ENCODE results near the gene ARHGAP32.

DNA sequence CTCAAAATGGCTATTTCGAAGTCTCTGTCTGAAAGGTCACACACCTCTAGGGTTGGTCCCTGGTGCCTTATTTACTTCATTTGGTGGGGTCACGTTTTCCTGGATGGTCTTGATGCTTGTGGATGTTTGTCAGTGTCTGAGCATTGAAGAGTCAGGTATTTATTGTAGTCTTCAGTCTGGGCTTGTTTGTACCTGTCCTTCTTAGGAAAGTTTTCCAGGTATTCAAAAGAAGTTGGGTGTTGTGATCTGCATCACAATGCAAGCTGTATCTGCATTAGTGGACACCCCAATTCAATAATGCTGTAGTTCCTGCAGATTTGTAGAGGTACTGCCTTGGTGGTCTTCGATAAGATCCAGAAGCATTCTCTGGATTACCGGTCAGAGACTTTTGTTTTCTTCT, 186.0 kb downstream of the ARHGAP32 start:
- TF ChIP-seq EP300 (IDR thresholded peaks at IDR 0.05) (no peak), POLR2AphosphoS5 (IDR thresholded peaks at IDR 0.05) (no peak)
- TF ChIP-seq, protein P1, sequence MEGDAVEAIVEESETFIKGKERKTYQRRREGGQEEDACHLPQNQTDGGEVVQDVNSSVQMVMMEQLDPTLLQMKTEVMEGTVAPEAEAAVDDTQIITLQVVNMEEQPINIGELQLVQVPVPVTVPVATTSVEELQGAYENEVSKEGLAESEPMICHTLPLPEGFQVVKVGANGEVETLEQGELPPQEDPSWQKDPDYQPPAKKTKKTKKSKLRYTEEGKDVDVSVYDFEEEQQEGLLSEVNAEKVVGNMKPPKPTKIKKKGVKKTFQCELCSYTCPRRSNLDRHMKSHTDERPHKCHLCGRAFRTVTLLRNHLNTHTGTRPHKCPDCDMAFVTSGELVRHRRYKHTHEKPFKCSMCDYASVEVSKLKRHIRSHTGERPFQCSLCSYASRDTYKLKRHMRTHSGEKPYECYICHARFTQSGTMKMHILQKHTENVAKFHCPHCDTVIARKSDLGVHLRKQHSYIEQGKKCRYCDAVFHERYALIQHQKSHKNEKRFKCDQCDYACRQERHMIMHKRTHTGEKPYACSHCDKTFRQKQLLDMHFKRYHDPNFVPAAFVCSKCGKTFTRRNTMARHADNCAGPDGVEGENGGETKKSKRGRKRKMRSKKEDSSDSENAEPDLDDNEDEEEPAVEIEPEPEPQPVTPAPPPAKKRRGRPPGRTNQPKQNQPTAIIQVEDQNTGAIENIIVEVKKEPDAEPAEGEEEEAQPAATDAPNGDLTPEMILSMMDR (IDR thresholded peaks at IDR 0.05): no peak

All from upper lobe of left lung (tissue), 4 donors.